ENCODE results near the gene DIP2B.

The DIP2B gene

DNA sequence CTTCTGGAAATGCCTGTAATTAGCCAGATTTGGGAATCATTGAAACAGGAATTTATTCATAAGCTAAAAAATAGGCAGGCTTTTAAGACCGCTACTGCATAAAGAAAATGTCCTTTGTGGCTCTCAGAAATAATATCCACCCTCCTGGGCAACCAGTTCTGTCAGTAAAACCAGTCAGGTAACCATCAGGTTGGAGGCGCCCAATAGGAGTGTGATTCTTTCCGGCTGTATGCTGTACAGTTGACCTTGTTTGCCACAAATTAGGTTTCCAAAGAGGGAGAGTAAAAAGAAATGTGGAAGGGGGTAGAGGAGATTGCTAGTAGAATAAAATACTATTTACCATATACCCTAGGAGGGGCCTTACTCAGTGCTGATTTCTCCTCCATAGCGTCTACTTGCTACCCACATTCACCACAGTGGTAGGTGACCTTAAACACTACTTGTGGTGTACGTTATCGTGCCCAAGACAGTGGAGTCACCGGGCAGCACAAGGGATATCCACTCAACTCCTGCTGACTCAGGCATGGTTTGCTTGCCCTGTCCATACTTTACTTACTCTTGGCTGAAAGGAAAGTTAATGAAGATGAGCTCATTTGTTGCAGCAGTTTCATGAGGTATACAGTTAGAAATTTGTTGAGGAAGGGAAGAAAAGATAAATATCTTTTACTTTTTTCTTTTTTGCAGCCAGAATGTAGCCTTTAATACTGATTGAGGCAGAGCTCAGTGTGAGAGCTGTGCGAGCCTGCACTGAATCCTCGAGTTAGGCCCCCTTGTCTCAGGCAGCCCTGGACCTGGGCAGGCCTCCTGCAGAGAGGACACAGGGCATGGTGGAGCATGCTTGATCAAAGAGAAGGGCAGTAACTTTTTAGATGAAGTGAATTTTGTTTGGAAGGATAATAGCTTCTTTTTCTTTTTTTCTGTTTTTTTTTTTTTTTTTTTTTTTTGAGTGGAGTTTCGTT lies 76.7 kb downstream of the DIP2B start:
- DNase-seq: no peak

DNA sequence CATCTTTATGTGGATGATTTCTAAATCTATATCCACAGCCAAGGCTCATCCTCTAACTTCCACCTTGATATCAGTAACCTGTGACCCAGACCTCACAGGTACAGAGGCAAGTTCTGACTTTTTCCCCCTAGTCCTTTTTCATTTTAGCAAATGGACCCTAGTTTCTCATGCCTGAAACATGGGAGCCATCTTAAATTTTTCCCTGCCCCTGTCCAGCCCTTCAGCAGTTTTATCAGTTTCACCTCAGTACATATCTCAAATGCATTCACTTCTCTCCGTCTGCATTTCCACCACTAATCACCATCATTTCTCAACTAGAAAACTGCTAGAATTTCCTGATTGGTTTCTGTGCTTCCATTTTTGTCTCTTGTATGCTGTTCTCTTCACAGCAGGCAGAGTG lies 79.3 kb downstream of the DIP2B start:
- no peak for DNase-seq

DNA sequence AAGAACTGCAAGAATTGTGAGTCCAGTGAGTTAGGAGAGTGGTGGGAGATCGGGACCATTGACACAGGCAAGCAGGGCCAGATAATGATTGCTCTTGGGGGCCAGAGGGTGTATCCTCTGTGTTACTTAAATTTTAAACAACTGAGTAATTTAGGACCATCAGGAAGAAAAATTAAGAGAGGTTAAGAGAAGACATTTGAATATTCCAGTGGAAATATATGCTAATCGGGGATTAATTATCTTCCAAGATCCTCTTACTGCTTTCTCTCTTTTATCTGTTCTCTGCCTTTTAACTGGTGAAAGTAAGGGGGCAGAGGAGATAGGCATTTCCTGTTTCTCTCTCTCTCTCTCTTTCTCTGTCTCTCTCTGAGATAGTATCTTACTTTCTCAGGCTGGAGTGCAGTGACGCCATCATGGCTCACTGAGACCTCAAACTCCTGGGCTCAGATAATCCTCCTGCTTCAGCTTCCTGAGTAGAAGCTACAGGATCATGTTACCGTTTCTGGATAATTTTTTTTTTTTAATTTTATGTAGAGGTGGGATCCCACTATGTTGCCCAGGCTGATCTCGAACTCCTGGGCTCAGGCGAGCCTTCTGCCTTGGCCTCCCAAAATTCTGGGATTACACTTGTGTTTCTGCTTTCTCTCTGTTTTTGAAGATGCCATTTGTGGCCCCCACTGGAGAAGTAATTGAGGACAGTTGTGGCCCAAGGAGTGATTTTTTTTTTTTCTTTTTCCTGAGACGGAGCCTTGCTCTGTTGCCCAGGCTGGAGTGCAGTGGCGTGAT lies 85.1 kb downstream of the DIP2B start:
- DNase-seq: no peak

DNA sequence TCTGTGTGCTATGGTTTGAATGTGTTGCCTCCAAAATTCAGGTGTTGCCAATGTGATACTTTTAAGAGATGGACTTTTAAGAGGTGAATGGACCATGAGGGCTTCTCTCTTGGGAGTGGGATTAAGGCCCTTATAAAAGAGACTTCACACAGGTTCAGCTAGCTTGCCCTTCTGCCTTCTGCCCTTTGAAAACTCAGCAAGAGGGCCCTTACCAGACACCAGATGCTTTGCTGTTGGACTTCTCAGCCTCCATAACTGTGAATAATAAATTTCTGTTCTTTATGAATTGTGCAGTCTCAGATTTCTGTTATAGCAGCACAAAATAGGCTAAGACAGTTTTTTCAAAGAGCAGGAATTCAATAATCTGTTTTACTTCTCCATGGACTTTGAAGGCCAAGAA lies 86.1 kb downstream of the DIP2B start:
- no peak for DNase-seq

DNA sequence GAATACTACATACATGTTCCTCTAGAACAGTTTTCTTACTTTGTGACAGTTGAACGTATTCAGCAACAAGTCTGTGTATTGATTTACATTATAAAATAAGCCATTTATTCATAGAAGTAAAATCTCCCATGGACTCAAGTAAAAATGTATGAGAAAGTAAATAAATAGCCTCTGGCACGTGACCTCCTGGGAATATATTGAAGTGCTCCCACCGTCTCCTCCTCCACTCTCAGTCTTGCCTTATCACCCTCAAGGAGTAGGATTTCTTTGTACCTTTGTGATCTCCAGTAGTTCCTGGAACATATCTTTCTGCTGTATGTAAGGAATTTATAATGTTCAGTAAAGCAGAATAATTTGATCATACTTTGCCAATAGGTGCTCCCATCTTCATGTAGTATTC lies 90.9 kb downstream of the DIP2B start:
- no peak for DNase-seq

DNA sequence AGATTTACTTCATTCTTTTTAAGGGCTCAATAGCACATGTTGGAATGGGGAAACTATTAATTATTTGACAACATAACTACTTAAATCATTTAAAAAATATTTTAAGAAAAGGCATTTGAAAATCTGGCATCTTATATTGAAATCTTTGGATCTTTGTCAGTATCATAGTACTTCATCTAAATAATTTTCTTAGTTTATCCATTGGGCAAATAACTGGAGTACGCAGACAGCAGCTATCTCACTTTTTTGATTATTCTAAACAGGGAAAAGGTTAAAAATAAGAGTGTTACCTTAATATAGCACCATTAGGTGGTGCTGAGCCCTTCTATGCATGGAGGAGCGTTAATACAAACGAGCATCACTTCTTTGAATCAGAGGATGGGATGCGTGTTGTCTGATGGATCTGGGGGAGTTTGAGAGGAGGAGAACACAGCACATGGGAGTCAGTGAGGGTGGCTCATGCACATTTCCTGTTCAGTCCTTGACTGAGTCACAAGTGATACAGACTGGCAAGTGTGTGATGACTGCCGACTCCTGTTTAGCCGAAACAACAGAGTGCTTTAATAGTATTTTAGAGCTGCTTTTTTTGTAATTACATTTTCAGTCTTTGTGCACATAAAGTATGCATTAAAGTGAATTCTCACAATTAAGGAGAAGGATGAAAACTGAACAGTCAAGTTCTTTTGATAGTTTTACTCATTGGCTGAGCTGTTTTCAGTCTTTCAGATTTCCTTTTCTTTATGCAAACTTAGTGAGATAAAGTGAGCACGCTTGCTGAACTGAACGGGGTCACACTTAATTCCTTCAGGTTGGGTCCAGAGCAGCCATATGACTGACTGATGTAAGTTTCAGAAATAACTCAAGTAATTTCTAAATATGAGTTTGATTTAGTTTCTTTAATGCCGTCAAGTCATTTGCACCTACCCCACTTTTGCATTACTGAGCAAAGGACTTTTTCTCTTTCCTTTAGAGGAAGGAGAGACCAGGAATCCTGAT lies 92.7 kb downstream of the DIP2B start:
- no peak for DNase-seq

DNA sequence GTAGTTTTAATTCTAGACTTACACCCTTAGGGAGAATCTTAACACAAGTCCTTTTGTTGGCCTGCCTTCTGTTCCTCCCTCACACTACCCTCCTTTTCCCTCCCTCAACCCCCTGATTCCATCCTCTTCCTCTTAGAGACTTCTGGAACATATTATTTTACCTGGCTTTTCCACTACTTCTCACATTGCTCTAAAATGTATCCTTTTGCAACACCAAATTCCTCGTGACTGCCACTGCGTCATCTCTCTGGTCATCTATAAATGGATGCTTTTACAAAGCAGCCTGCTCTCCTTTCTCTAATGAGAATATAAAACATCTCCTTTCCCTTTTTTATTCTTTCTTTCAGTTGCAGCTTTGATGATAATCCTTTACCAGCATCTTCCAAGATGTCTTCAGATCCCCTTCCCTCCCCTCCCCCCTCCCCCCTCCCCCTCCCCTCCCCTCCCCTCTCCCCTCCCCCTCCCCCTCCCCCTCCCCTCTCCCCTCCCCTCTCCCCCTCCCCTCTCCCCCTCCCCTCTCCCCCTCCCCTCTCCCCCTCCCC lies 93.6 kb downstream of the DIP2B start:
- no peak for DNase-seq

DNA sequence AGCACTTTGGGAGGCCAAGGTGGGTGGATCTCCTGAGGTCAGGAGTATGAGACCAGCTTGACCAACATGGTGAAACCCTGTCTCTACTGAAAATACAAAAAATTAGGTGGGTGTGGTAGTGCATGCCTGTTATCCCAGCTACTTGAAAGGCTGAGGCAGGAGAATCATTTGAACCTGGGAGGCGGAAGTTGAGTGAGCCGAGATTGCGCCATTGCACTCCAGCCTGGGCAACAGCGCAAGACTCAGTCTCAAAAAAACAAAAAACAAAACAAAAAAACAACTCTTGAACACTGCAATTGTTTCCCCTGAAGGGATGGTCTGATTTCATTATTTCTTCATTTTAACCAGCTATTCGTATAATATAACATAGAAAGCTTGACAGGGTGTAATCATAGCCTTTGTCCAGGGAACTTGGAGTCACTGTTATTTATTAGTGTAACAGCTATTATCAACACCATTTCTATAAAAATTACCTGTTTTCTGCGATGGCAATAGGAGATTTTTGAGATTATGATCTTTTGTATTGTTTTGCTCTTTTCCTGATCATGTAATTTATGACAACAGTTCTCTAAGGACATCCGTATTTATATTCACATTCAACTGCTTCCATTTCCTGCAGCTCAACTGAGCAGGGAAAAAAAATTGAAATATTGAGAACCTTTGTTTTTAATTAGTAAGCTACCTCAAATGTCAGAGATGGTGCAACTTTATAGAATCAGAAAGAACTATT lies 94.7 kb downstream of the DIP2B start:
- DNase-seq: no peak

DNA sequence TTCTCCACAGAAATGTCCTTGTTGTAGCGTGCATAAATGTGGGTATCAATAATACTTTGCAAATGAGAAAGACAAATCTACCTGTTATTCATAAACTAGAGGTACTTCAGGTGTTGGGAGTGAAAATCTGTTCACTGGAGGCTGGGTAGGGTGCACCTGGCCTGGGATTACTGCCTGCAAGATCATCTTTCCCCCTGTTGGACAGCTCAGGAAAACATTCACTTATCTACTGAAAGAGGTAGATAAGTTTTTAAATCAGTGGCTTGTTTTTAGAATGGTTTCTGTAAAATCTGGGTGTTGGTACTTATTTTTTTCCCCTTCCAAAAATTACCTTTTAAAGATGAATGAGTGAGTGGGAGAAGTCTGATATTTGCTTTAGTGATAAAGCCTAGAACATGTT lies 95.6 kb downstream of the DIP2B start:
- no peak for DNase-seq

DNA sequence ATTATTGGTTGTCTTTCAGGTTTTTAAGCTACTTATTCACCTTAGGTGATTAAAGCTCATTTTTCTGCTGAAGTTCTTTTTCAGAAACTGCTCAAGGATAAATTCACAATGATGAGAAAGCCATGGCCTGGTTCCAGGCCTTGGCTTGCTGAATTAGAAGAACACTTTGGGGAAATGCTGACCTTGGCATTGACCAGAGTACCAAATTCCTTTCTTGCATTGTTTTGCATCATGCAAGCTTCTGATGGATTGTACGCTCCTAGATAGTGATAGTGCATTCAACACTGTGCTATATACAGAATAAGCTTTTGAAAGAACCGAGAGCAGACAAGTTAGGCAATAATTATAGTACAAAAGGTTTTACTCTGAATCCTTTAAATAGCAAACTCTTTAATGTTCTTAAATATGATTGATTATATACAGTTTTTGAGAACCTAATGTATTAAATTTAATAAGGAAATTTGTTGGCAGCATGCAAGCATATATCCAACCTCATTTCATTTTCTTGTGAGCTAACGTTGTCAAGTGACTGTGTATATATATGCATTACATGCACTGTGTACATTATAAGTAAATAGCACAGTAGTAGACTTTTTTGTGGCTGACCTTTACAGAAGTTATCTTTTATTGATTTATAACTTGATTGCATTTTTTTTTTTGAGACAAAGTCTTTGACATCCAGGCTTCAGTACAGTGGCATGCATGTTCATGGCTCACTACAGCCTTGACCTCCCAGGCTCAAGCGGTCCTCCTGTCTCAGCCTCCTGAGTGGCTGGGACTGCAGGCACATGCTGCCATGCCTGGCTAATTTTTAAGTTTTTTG lies 99.2 kb downstream of the DIP2B start:
- no peak for DNase-seq

DNA sequence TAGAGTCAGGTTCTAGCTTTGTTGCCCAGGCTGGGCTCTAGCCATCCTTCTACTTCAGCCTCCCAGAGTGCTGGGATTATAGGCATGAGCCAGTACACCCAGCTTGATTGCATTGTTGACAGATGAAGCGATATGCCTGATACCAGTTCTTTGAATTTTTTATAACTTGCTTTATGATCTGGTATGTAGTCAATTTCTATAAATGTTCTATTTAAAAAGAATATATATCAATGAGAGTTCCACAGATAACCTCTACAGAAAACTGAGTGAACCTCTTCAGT lies 99.8 kb downstream of the DIP2B start:
- no peak for DNase-seq

DNA sequence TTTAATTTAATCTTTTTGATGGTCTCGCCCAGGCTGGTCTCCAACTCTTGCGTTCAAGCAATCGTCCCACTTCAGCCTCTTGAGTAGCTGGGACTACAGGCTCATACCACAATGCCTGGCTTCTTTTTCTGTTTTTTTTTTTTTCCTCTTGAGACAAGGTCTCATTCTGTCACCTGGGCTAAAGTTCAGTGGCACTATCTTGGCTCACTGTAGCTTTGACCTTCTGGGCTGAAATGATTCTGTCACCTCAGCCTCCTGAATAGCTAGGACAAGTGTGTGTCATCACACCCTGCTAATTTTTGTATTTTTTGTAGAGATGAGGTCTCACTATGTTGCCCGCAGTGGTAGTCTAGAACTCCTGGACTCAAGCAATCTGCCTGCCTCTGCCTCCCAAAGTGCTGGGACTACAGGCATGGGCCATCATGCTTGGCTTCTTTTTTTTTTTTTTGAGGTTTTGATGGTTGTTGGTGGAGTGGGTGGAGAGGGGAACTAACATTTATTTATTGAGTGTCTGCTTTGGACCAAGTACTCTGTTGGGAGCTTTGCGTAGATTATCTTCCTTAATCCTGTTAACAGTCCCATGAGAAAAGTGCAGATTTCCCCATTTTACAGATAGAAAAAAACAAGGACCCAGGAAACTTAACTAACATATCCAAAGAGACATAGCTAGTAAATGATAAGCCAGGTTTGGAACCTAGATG lies 102.0 kb downstream of the DIP2B start:
- DNase-seq: no peak

DNA sequence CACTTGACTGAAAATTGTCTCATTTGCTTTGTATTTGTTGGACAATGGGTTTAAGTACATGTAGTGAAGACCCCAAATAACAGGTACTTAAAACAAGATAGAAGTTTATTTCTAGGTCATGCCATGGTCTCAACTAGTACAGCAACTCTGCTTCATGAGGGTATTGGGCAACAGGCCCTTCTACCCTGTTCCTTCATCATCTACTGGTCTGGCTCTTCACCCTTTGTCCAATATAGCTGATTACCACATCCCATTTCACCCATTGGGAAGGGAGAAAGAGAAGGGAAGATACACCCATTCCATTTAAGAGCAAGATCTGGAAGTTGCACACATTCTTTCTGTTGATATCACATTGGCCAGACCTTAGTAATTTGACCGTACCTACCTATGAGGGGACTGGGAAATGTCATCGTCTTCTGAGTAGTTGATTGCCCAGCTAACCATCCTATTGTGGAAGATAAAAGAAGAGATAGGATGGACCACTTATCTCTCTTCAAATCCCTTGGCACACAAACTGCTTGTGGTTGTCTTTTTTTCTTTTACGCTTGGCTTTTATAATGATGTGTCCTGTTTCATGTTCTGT lies 104.6 kb downstream of the DIP2B start:
- no peak for DNase-seq

DNA sequence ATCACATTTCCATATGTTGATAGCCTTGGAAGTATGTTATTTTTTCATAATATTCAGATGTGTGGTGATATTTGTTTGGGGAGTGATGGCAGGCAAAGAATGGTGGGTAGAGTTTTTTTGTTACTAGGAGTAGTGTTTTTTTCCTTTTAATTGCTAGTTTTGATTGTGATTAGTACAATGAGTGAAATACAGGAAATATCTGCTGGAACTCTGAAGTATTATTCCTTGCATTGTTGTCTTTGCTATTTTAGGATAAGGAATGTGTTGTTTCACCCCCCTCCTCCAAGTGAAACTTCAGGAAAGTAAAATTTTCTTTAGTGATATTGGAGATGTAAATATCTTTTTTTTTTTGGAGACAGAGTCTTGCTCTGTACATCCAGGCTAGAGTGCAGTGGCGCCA lies 105.4 kb downstream of the DIP2B start:
- no peak for DNase-seq

DNA sequence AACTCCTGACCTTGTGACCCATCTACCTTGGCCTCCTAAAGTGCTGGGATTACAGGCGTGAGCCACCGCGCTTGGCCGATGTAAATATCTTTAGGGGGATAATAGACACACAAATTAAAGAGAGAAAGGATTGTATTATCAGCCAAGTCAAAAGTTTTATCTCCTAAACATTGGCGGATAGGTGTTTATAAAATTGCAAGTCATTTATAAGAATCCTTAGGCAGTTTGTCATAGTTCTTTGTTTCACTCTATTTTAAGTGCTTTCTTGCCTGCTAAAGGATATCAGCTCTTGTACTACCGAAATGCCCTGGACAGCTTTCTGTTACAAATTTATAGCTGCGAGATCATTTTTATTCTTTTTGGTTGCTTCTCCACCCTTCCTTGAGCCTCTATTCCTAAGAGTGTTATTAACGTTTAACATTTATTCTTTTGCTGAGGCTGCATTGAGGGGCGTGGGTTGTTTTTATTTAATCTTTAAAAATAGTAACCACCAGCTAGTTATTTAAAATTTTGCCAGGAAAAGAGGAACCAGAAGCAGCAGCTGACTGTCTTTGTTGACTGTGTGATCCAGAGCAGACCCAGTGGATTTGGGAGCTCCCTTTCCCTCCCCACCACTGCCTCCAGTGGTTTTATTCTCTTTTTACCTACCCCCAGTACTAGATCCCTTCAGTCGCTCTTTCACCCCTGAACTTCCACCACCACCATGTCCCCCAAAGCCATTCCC lies 106.4 kb downstream of the DIP2B start:
- no peak for DNase-seq

DNA sequence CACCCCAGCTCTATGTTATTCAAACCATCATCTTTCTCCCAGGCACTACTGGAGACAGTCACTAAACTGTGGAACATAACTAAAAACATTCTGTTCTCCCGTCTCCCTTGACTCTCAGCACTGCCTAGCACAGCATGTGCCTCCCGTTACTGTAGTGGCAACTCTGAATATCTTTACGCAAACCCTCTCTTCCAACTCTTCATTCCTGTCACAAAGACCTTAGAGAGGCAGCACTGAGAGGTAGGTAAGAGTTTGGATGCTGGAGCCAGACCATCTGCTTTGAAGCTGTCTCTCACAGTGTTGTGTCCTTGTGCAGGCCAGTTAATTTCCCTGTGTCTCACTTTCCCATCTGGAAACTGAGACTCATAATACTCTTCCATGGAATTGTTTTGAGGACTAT lies 108.1 kb downstream of the DIP2B start:
- DNase-seq: no peak

DNA sequence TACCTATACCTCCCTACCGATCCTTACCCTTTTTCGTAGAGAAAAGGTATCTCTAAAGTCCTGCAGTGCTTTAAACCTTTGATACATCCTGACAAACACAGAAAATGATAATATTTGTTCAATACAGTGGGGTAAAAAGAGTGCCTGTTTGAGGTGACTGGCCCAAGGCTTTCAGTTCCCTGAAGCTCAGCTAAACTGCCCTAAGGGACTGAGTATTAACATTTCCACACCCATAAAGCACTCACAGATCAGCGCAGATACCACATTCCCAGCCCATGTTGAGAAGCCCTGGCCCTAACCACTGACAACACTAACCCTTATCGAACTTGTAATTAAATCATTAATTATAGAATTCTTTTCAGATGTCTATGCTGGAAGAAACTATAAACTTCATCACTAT lies 108.7 kb downstream of the DIP2B start:
- DNase-seq: no peak

DNA sequence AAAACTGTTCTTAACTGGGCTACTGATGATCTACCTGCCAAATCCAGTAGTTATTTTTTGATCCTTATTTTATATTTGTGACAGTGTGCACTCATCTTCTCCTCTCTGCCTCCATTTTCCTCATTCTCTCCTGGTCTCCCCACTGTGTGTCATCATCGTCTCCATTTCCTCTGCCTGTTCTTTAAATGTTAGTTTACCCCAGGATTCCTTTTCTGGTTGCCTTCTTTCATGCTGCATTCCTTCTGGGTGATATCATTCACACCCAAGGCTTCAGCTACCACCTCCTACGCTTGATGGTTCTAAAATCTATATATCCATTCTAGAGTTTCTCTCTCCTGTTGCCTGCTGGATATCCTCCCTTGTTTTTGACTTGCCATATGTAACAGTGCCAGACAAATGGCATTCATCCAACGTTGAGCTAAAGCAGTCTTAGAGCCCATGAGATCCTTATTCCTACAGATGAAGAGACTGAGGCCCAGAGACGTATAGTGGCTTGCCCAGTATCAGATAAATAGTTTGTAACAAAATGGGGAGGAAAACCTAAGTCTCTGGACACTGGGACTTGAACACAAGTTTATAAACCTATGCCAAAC lies 109.5 kb downstream of the DIP2B start:
- no peak for DNase-seq
